ENCODE data around the gene SIL1. TPM values are rescaled to one million over a fixed set of nuclear protein-coding genes. Genes with fewer than 3 reads are reported as not detected.

SIL1 gene
- total and polyA plus RNA-seq, 2 of the 13 experiments (the other 11 are each of a cell fraction or from before 2014, with no cell fraction given): 26.0 to 30.0 TPM

DNA sequence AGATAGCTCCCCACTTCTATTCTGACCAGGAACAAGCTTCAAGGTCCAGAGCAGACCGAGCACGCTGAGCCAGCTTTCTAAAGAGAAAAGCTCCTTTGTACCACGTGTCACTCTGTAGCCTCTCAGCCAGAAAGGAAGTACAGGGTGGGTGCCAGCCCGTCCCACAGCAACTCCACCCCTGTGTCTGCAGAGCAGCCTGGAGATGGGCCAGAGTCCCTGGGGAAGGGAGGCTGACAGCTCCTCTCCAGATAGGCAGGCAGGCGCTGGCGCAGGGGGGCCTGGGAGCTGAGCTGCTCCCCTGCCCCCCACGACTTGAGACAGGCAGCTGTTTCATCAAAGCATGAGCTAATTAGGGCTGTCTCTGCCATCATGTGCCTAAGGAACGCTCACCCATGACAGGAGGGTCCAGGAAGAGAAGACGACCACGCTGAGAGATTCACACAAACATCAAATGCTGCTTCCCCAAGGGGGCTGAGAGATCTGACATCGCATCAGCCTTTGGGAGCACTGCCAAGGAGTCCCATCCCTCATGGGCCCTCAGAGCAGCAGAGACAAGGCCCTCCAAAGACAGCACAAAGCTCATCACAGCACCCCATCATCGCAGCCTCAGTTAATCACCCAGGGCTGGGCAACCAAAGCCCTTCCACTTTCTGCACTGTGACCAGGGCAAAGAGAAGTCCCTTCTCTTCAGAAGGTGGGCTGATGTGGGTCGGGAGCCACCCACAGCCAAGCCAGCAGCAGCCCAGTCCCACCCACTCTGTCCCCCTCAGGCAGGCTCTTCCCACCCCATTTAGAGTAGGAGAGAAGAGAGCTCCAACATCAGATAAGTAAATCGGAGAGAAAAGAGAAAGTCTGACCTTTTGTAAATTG lies 244.5 kb downstream of the SIL1 start:
- no peaks in the 10 kb centered on the region for H3K79me2 ChIP-seq (ENCODE audit: insufficient read depth, low read length)
- peaks cover 32% of the 10 kb centered on the region for H3K4me1 ChIP-seq (ENCODE audit: insufficient read depth, low read length)
- H3K36me3 ChIP-seq (replicated peaks in 1 of 2; ENCODE audit: control insufficient read depth in 1 of 2, insufficient read depth in 2 of 2, low read length in 2 of 2): no peaks in the 10 kb centered on the region; a peak in 1 of 5 replicates
- ATAC-seq: peak; percentile 28
- H3K27ac ChIP-seq (ENCODE audit: extremely low read length, insufficient read depth, low read length): no peak overlapping the region
- no peak overlapping the region for H3K9ac ChIP-seq (ENCODE audit: insufficient read depth, low read depth, low read length)
- no peak overlapping the region for H2AFZ ChIP-seq (ENCODE audit: low read length)
- H3K4me2 ChIP-seq (ENCODE audit: low read depth, low read length): no peak overlapping the region
- BruUV-seq (replicated peaks): no TSS peak
- ChIA-PET POLR2A (interaction anchor here (4.5 kb wide), 1 partner anchor 11 kb away, joined by 25 read pairs; no protein-coding TSS in a partner anchor), CTCF (ENCODE audit: low intra/inter-chr PET ratio, low total read pairs) (no interaction called here)
- H4K20me1 ChIP-seq (ENCODE audit: insufficient read depth, low read length): no peaks in the 10 kb centered on the region
- H3K4me3 ChIP-seq (replicated peaks in 1 of 3; ENCODE audit: insufficient read depth in 1 of 3, low read depth in 2 of 3, low read length in 3 of 3): no peak overlapping the region
- H3K9me3 ChIP-seq (ENCODE audit: low read length): no peaks in the 10 kb centered on the region
- intact Hi-C loops (cut with micrococcal nuclease; ENCODE audit: unreplicated experiment) (no loop called here), in situ Hi-C loops (cut with HindIII; ENCODE audit: extremely low pct_ligation_motif_present, low pct_unique_long_range_greater_than_20kb) (loop anchor here (25.0 kb wide), 1 partner anchor 309 kb away; no protein-coding TSS in a partner anchor)
- FAIRE-seq: no peak
- 72% methylated on average over 7 of the region's 14 CpGs for WGBS (ENCODE audit: low lambda C conversion rate)
- TF ChIP-seq, protein P1, sequence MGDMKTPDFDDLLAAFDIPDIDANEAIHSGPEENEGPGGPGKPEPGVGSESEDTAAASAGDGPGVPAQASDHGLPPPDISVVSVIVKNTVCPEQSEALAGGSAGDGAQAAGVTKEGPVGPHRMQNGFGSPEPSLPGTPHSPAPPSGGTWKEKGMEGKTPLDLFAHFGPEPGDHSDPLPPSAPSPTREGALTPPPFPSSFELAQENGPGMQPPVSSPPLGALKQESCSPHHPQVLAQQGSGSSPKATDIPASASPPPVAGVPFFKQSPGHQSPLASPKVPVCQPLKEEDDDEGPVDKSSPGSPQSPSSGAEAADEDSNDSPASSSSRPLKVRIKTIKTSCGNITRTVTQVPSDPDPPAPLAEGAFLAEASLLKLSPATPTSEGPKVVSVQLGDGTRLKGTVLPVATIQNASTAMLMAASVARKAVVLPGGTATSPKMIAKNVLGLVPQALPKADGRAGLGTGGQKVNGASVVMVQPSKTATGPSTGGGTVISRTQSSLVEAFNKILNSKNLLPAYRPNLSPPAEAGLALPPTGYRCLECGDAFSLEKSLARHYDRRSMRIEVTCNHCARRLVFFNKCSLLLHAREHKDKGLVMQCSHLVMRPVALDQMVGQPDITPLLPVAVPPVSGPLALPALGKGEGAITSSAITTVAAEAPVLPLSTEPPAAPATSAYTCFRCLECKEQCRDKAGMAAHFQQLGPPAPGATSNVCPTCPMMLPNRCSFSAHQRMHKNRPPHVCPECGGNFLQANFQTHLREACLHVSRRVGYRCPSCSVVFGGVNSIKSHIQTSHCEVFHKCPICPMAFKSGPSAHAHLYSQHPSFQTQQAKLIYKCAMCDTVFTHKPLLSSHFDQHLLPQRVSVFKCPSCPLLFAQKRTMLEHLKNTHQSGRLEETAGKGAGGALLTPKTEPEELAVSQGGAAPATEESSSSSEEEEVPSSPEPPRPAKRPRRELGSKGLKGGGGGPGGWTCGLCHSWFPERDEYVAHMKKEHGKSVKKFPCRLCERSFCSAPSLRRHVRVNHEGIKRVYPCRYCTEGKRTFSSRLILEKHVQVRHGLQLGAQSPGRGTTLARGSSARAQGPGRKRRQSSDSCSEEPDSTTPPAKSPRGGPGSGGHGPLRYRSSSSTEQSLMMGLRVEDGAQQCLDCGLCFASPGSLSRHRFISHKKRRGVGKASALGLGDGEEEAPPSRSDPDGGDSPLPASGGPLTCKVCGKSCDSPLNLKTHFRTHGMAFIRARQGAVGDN (CRISPR knock-in tag; IDR thresholded peaks at IDR 0.05): peak; percentile 9; the same call in 1 of the 2 replicates
- TF ChIP-seq SNAPC2 (CRISPR knock-in tag; IDR thresholded peaks at IDR 0.05): no peak
- no peak for DNase-seq (ENCODE audit: low spot score)
- no peaks in the 10 kb centered on the region for H3K27me3 ChIP-seq (ENCODE audit: control insufficient read depth in 1 of 2, insufficient read depth in 2 of 2, low read length in 2 of 2)
